ES-I3 (cell line): ENCODE data around the gene METRN.
"Not testable (repeated sequence)": the region's sequence is repeated elsewhere in the genome, so short reads cannot be mapped to it uniquely, and the experiment has no call there.

Experiments
- H3K36me3 ChIP-seq: 2 replicates; pipeline ENCODE4 v1.6.1; 2013; ENCODE audit warnings: mild to moderate bottlenecking, low read length, control low read depth, moderate library complexity; ENCODE audit not compliant: insufficient read depth
- H3K4me1 ChIP-seq: 2 replicates; pipeline ENCODE4 v1.6.1; 2013; ENCODE audit warnings: mild to moderate bottlenecking, control low read depth, low read length; ENCODE audit not compliant: insufficient read depth
- H3K9ac ChIP-seq: 2 replicates; pipeline ENCODE4 v1.6.1; 2013; ENCODE audit warnings: low read depth, mild to moderate bottlenecking, low read length, moderate library complexity
- H3K9me3 ChIP-seq: 2 replicates; pipeline ENCODE4 v1.6.1; 2013; ENCODE audit warnings: mild to moderate bottlenecking, low read length, moderate library complexity; ENCODE audit not compliant: control insufficient read depth, insufficient read depth

Gene METRN

GRCh38 chr16:734981-735881 lies 20.3 kb downstream of the METRN start:
- no peaks in the 10 kb centered on the region for H3K9me3 ChIP-seq
- H3K9ac ChIP-seq: no peak overlapping the region
- peaks cover 5% of the 10 kb centered on the region; the same call in 1 of the 2 replicates for H3K36me3 ChIP-seq
- H3K4me1 ChIP-seq: peaks cover 6% of the 10 kb centered on the region; the same call in 1 of the 2 replicates

GRCh38 chr16:735982-736453 lies 21.1 kb downstream of the METRN start:
- Histone ChIP-seq H3K36me3 (peaks cover 5% of the 10 kb centered on the region; the same call in 1 of the 2 replicates), H3K9ac (no peak overlapping the region)

GRCh38 chr16:736936-737481 lies 22.1 kb downstream of the METRN start:
- H3K9me3 ChIP-seq: no peaks in the 10 kb centered on the region
- H3K9ac ChIP-seq: no peak overlapping the region
- peaks cover 6% of the 10 kb centered on the region; the same call in 1 of the 2 replicates for H3K4me1 ChIP-seq
- peaks cover 5% of the 10 kb centered on the region; the same call in 1 of the 2 replicates for H3K36me3 ChIP-seq

More at GRCh38 chr16:735982-736453, 21.1 kb downstream of the METRN start:
- Histone ChIP-seq H3K4me1 (peaks cover 6% of the 10 kb centered on the region; the same call in 1 of the 2 replicates), H3K9me3 (no peaks in the 10 kb centered on the region)

GRCh38 chr16:739560-740458 lies 24.9 kb downstream of the METRN start:
- Histone ChIP-seq H3K9ac (peak overlapping the region; percentile 93), H3K9me3 (no peaks in the 10 kb centered on the region), H3K36me3 (peaks cover 5% of the 10 kb centered on the region; the same call in 1 of the 2 replicates), H3K4me1 (peaks cover 6% of the 10 kb centered on the region; the same call in 1 of the 2 replicates)

DNA sequence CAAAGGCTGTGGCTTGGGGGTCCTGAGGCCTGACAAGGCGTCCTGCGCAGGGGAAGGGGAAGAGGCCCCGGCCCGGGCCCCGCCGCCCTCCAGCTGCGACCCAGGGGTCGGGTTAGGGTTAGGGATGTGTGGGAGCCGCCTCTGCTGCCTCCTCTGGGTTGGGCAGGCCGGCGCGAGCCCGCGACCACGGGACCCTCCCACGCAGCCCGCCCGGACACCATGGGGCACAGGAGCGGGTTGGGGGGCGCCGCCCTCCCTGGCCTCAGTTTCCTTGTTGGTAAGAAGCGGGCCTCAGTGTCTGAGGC lies 25.5 kb downstream of the METRN start:
- H3K9me3 ChIP-seq: no peaks in the 10 kb centered on the region
- H3K36me3 ChIP-seq: peaks cover 5% of the 10 kb centered on the region; the same call in 1 of the 2 replicates
- peak overlapping the region; percentile 93 for H3K9ac ChIP-seq
- H3K4me1 ChIP-seq: peaks cover 6% of the 10 kb centered on the region; the same call in 1 of the 2 replicates

GRCh38 chr16:740764-741505 lies 26.0 kb downstream of the METRN start, which contains the start of gene CIAO3:
CIAO3 (minus strand) TSS chr16:740997; CDS start chr16:740985, 12 bp downstream.
- Histone ChIP-seq H3K9me3 (no peaks in the 10 kb centered on the region), H3K9ac (peak within 1 kb of the TSS; percentile 93), H3K4me1 (peaks cover 6% of the 10 kb centered on the region; the same call in 1 of the 2 replicates), H3K36me3 (peaks cover 5% of the 10 kb centered on the region; the same call in 1 of the 2 replicates)

- Histone ChIP-seq H3K36me3 (0 out of 2 replicates have a peak, but pooled peaks cover under 1% of the 10 kb centered on the region), H3K9ac (no peak overlapping the region), H3K4me1 (peaks cover 6% of the 10 kb centered on the region; the same call in 1 of the 2 replicates), H3K9me3 (no peaks in the 10 kb centered on the region)
These were observed 27.2 kb downstream of the METRN start for GRCh38 chr16:741986-742629.

DNA sequence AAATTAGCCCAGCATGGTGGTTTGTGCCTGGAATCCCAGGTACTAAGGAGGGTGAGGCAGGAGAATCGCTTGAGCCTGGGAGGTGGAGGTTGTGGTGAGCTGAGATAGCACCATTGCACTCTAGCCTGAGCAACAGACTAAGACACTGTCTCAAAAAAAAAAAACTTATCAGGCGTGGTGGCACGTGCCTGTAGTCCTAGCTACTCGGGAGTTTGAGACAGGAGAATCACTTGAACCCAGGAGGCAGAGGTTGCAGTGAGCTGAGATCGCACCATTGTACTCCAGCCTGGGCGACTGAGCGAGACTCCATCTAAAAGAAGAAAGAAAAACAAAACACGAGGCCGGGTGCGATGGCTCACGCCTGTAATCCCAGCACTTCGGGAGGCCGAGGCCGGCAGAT lies 28.0 kb downstream of the METRN start:
- not testable (repeated sequence) for H3K9ac ChIP-seq, H3K36me3 ChIP-seq, H3K4me1 ChIP-seq, H3K9me3 ChIP-seq

- Histone ChIP-seq H3K9me3 (no peaks in the 10 kb centered on the region), H3K4me1 (0 out of 2 replicates have a peak, but pooled peaks cover 3% of the 10 kb centered on the region), H3K9ac (no peak overlapping the region), H3K36me3 (no peaks in the 10 kb centered on the region)
These were observed 29.0 kb downstream of the METRN start for GRCh38 chr16:743794-744500.

DNA sequence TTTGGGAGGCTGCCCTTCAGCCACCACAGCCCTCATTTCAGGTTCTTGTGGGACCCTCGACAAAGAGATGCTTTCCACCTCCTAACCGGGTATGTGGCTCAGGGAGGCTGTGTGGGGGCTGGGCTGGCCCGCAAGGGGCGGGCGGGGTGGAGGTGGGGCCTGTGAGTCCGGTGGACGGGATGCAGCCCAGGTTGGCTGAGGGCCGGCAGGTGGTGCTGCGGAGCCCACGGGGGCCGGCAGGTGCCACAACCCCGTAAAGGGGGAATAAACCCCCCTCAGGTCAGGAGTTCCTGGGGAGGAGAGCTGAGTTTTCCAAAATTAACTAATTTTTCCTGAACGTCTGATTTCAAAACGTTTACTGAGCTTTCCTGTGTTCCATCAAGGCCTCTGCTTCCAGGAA lies 30.8 kb downstream of the METRN start:
- H3K9me3 ChIP-seq: no peaks in the 10 kb centered on the region
- no peak overlapping the region for H3K9ac ChIP-seq
- H3K4me1 ChIP-seq: 0 out of 2 replicates have a peak, but pooled peaks cover 1% of the 10 kb centered on the region
- no peaks in the 10 kb centered on the region for H3K36me3 ChIP-seq

DNA sequence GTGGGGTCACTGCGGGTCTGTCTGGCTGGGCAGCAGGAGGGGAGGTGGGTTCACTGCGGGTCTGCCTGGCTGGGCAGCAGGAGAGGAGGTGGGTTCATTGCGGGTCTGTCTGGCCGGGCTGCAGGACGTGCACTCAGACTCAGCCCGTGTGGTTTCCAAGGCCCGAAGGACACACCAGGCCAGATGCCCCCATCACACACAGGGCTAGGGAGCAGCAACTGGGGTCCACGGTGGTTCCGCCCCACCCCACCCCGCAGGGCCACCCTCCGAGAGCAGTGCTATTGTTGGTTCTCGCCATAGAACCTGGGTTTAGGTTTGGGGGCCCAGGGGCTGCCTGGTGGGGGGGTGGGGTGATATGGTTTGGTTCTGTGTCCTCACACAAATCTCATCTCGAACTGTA lies 31.7 kb downstream of the METRN start:
- no peaks in the 10 kb centered on the region for H3K36me3 ChIP-seq
- H3K9me3 ChIP-seq: no peaks in the 10 kb centered on the region
- no peak overlapping the region for H3K9ac ChIP-seq
- H3K4me1 ChIP-seq: peaks cover 10% of the 10 kb centered on the region; the same call in 1 of the 2 replicates

DNA sequence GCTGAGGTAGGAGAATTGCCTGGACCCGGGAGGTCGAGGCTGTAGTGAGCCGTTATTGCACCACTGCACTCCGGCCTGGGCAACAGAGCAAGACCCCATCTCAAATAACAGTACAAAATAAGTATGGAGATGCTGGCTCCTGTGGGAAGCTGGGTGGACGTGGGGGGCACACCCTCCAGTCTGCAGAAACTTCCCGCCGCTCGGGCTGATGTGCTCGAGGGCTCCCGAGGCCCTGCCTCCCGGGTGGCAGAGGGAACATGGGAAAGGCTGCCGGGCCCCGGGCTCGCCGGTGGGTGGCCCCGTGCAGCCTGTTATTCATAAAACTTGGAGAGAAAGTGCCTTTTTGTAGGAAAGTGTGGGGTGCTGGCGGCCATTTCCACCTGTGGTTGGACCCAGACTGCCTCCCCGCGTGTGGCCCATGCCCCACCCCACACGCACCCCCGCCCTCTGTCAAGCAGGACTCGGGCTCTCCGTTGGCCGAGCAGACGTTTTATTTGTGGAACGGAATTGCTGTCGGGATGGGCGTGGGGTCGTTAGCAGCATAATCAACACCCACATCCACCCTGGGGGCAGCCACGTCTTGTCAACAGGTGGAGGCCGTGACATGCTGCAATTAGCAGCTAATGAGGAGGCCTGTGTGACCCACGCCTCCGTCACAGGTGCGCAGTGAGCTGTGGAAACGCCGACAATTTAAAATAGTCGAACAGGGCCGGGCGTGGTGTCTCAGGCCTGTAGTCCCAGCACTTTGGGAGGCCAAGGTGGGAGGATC lies 33.2 kb downstream of the METRN start:
- Histone ChIP-seq H3K9me3 (no peaks in the 10 kb centered on the region), H3K9ac (no peak overlapping the region), H3K36me3 (no peaks in the 10 kb centered on the region), H3K4me1 (peaks cover 19% of the 10 kb centered on the region; the same call in 1 of the 2 replicates)
